GM19468 (cell line): Measurements from ENCODE around the gene ABHD12B.
A peak's percentile ranks its signal among the peaks of the same experiment; 100 is the strongest.

Experiments
- ATAC-seq: cut with Tn5 transposase; IDR thresholded peaks from one replicate; pipeline ENCODE4 v1.9.1; 2021; ENCODE audit warnings: mild to moderate bottlenecking, moderate library complexity, moderate number of reproducible peaks; ENCODE audit not compliant: unreplicated experiment; ENCODE audit errors: extremely low read depth

The ABHD12B gene, protein sequence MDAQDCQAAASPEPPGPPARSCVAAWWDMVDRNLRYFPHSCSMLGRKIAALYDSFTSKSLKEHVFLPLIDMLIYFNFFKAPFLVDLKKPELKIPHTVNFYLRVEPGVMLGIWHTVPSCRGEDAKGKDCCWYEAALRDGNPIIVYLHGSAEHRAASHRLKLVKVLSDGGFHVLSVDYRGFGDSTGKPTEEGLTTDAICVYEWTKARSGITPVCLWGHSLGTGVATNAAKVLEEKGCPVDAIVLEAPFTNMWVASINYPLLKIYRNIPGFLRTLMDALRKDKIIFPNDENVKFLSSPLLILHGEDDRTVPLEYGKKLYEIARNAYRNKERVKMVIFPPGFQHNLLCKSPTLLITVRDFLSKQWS

DNA sequence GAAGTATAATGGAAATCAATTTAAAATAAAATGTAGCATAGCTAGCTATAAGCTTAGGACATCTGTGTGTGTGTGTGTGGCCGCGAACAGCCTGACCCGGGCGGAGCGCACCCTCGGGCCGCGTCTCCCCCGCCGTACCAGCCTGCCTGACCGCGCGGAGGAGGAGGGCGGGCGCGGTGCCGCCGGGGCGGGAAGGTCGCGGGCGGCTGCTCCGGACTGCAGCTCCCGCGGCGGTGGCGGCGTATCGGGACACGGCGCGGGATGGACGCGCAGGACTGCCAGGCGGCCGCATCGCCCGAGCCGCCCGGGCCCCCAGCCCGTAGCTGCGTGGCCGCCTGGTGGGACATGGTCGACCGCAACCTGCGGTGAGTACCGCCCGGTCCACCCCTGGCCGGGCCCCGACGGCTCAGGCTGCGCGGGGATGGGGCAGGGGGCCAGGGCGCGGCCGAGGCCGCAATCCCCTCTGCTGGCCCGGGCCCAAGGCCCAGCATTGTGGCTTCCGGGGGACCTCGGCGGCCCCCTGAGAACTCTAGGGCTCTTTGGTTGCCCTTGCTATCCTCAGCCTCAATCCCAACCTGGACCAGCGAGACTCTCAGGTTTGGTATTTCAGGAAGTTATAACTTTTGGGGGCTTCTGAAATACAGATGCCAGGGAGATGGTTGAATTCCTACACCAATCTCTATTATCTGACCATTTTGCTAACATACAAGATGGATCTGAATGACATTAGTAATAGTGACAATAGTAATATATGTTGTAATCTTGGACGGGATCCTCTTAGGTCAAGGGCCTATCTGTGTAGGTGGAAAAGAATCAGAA, at the start of gene ABHD12B:
TSS of gene ABHD12B (plus strand) at position 140 of the 819 bp plus-strand sequence. CDS start at position 262, 122 bp downstream.
- ATAC-seq, result no peak

DNA sequence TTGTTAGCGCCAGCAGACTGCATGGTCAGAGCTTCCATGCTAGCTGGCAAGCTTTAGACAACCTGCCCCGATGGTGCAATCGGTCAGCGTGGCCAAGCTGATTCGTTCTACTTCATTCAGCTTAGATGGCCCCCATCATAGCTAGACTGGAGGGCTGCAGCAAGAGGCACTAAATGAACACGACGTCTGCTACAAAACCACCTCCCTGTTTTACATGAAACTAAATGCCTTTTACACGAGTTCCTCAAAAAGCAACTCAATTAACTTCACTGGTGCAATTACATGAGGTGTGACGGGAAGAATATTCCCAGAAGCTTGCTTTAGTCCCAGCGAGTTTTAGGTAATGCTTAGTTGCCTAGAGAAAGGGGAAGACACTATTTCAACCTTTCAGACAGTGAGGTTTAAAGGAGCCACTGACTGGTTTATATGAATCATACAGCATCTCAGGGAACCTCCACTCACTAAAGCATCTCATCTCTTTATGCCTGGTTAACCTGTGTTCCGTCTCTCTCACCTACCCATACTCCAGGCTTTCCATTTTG, 49.3 kb upstream of the ABHD12B start:
- peak; percentile 23 for ATAC-seq

DNA sequence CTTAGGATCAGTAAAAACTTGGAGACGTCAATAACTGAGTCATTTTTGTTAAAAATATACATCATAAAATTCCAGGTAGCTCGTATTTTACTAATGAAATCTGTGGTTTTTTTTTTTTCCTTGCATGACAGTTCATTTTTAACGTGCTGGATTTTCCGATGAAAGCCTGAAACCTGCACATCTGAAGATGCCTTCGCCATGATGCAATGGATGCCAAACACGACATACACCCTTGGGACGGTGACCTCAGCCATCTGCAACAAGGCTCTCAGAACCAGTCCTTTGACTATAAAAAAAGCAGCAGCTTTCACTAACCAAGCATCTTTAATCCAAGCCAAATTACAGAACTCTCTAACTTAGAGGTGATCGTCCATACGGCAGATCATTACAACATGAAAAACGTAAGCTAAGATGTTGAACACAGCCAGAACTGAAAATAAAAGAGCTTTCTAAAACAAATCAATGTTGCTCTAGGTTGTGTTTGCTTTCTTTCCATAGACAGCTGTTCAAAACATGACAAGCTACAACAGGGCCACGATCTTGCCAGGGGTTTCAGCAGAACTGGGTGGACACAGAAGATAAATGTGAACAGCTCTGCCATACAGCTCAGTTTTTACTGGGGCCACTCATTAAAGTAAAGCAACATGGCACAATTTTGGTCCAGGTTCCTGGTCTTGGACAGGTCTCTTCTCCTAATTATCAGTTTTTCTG, 48.6 kb upstream of the ABHD12B start:
- no peak for ATAC-seq

DNA sequence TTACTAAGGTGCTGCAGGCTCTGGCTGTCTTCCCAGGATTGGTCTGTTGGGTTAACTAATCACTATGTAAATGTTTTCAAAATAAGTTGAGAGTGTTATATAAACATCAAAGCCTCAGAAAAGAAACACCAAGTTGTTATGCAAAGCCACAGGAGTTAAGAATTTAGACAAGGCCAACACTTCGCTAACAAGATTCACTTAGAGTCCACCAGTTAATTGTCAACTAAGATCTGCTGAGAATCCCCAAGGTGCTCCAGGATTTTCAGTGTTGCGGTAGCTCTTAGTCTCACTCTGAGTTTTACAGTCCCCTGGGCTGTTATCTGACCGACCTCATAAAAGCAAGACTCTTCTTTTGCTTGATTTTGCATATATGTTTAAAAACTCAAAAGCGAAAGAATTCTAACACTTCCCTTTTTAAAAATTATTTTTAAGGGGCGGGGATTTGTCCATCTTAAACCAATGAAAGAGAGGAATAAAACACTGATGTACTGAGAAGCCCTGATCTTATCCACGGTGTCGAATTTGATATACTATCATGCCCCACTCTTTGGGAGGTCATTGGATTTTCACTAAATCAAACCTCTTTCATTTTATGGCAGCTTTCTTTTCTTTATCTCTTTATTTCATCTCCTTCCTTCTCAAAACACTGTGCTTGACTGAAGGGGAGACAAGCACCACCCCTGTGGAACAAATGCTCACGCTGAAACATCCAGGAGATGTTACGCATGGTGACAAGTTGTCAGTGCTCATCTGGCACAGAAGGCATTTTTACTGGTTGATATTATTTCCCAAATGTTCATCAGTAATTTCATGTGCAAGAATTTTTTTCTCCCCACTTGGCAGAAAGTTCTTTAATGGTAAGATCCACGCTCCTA, 47.9 kb upstream of the ABHD12B start:
- peak; percentile 49 for ATAC-seq

DNA sequence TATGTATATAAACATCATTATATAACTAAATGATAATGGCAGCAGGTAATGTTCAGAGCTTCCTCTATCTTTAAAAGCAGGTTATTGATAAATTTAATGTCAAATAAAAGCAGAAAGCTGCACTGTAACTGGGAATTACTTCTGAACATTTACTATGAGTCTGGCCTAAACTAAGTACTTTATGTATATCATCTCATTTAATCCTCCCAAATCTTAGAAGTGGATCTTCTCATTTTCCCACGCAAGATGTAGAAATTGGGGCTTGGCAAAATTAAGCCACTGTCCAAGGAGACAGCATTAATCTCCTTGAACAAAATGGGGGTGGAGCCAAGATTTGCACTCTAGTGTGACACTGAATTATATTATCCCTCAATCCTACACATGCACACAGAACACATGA, 46.5 kb upstream of the ABHD12B start:
- ATAC-seq, result no peak

DNA sequence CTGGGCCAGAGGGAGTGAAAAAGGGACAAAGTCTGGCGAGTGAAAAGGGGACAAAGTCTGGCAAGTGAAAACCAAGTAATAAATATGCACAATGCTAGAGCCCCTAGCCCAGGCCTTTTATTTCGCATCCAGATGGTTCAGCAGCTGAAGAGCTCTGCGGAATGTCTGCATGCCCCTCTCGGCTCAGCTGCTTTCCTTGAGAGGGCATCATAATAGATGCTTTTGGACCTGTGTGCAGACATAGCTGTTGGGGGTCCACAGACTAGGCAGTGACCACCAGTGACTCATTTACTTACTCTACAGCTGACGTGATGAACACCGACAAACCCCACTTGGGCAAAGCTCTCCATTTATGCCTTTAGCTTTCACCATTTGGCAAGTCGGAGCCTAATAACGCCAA, 45.2 kb upstream of the ABHD12B start:
- ATAC-seq, result no peak

DNA sequence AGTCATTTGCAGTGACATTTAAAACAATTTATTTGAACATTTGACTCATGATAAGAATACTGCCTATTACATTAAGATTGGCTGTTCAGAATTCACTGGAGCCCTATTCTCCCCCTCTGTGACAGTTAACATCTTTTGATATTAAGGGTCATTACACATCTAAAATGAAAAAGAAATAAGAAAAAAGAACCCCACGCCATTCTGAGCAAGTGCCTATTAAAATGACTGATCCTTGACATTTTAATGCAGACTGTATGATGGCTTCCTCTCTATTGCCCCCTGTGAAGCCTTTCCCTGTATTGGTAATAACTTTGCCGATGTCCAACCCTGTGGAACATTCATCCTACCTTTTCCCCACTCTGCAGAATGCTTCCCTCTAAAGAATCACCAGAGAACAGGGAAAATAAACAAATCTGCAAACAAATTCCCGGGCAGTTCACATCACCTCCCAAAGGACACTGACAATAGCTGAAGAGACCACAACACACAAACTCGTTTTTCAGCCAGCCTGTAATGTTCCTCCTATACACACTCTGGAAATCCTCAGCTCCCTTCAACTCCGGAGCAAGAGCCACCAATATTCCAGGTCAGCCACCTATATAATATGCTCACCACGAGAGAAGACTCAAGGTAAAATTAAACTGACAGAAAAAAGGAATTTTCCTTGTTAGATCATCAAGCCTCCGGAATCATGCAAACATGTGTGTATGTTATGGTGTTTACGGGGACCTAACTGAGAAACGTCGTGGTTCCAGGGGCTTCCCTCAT, 42.9 kb upstream of the ABHD12B start:
- ATAC-seq, result no peak

DNA sequence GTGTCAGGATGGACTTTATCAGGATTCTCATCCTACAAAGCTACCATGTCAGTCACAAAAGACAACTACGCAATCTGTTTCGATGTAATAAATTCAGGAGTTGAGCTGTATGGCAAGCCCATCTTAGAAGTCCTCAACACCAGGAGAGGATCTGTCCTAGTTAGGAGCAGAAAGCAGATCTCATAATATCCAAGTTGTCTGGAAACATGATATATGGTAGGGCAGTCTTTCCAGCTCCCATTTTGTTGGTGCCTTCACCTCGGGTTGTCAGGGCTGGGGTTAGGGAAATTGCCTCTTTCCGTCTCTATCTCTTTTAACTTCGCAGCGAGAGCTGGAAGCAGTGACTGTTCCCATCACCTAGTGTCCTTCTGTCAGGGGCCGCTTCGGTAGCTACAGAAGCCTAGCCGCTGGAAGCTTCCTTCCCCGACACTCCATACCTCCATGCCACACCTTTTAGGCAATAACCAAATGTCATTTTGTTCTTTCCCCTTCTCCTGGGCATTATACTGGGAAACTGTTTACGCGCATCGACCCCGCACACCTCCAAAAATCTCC, 42.3 kb upstream of the ABHD12B start:
- ATAC-seq, result no peak

DNA sequence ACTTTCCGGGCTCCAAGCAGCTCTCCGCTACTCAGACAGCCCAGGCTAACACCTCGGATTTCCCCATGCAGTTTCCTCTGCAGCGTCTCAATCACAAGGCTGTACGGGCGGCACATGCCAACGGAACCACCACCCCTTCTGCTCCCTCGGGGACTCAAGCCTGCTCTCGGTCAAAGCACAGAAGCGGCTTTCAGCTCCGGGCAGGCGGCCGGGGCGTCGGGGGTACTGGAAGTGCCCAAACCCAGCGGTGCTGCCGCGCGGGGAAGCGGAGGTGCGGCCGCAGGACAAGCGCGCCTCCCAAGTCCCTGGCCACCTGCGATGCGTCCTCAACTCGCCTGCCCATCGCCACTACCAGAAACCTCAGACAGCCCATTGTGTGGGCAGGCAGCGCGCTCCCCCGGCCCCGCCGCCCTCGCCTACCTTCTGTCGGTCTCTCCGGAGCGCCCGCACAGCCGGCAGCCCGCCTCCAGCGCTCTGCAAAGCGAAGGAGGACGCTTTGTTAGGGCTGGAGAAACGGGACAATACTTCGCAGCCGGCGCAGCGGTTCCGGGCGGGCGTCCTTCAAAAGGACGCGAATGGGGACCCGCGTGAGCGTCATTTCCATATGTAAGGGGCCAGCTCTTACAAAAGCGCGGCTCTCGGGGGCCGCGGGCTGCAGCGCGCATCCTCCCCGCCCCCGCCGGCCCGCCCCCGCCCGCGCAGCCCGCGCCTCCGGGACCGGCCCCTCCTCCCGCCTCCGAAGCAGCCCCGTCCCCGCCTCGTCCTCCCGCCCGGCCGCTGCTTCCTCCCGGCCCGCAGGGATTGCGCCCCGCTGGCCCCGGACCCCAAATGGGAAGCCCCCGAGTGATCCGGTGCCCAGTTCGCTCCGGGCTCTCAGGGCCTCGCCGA, 41.6 kb upstream of the ABHD12B start:
- peak; percentile 8 for ATAC-seq

DNA sequence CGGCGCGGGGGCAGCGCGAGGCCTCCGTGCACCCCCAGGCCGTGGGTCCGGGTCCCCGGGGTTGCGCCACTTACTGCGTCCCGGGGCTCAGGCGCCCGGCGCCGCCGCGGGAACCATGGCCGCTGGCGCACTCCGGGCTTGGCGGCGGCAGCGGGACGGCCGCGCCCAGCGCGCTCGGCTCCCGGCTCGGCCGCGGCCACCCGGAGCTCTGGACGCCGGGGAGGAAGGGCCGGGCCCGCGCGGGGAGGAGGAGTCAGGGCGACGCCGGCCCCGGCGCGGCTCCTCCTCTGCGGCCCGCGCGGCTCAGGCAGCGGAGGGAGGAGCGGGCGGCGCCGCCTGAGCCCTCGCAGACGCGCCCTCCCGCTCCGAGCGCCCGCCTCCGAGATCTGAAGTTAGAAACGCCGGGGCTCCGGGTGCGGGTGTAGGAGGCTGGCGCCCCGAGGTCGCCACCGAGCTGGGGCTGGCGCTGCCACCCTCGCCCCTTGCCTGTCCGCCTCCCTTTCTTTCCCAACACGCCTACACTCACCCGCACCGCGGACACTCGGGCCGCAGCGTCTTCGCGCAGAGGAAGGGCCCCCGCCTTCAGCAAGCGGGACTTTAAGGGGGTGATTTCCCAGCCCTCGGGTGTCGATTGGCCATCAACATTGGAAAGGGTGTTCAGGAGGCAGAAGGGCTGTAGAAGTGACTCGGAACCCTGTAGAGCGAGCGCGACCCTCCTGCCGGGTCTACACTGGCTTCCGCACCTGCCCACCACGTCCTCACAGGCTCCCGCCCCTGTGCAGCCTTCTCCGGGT, 40.7 kb upstream of the ABHD12B start, which contains the start of gene NIN:
TSS of gene NIN (minus strand) at position 231 of the 794 bp plus-strand sequence. CDS start 9,106 bp downstream, outside the sequence.
- peak; percentile 67 for ATAC-seq

DNA sequence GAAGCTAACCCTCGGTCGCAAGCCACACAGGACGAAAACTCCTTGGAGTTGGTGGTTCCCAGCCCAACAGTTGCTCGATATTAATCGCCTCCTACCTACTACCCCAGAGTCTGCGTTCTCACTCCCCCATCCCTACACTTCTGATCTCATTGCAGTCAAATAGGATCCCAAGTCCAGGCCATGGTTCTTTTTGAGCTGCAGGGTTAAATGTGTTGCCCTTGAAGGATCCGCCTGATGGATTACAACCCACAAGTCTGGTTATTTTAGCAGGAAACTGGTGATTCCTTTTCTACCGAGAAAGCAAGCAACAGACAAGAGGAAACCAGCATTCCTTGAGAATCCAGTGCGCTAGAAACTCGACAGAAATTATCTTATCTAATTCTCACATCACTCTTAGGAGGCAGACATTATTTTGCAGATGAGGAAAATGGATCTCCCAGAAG, 40.1 kb upstream of the ABHD12B start:
- no peak for ATAC-seq

DNA sequence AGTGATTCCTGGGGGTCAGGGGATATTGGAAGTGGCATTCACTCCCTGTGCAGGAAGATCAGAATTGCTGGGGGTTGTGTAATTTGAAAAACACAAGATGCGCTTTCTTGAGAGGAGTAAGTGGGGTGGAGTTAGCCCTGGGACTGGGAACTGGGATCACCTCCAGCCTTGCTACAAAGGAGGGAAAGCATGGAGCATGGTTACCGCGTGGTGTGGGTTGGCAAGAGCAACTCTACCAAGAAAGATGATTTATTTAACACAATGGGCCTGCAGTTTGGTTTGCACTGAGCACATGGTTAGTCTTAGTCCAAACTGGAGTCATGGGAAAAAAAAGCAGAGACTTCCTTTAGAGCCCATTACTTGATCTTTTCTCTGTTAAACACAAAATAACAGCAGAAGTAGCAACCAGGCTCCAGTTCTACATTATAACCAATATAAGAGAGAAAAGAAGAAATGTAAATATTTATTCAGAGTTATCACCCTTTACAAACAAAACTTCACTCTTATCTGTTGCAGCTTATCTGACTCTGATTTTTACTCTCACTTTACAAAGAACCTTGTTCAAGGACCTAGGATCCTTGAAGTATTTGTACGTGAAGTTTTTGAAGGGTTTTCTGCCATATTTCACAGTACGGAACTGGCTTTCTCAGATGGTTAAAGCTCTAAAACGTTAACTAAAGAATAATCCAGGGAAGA, 38.8 kb upstream of the ABHD12B start:
- no peak for ATAC-seq

DNA sequence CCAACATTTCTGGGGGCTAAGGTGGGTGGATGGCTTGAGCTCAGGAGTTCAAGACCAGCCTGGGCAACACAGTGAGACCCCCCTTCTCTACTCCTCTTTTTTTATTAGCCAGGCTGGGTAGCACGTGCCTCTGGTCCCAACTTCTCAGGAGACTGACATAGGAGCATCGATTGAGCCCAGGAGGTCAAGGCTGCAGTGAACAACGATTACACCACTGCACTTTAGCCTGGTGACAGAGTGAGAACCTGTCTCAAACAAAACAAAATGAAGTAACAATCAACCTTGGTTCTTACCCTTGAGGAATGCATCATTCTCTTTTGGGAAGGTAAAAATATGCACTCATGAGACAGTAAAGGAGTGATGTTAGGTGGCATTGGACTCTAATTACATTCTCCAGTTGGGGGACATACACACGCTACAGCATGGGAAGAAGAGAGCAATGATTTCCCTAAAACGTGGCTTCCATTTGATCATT, 37.0 kb upstream of the ABHD12B start:
- ATAC-seq, result no peak

DNA sequence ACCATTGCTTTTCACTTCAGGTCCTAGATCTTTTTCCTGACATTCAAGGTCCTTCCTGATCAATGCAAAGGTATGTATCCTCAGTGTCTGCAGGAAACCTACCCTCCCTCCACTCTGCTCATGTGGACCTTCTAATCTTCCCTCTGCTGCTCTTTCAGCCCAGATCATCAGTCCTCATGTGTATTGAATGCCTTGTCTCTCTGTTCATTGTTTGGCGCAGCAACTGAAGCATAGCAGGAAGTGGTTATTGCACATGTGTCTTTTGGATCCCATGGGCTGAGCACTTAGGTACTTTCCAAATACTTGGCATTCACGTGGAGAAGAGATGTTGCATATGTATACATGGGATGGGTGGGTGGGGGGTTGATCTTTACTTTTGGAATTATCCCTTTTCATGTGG, 36.6 kb upstream of the ABHD12B start:
- no peak for ATAC-seq

DNA sequence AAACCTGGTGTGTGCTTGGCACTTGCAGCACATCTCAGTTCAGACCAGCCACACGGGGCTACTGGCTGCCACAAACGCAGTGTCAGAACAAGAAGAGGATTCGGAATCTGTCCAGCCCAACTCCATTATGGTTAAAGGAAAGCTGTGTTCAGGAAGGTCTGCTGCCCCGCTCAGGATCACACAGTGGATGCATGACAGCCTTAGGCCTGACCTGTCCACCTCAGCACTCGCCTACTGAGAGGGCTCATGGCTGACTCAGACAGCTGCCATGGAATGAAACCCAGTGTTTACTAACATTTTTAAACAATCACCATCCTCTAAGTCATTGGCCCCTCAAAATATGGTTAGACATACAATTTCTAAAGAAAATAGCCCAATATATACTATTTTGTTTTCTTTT, 35.3 kb upstream of the ABHD12B start:
- no peak for ATAC-seq

DNA sequence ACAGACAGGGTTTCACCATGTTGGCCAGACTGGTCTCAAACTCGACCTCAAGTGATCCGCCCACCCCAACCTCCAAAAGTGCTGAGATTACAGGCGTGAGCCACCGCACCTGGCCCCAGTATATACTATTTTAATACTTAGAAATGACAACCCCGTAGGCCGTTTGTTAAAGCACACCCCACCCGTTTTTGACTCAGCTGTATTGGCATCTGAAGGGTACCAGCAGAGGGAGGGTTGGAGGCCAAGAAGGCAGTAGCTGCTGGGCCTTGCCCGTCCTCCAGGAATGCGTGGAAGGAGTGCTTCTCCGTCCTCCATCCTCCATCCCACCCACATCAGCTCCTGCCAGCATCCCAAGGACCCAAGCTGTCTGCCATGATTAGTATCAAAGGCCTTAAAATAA, 34.6 kb upstream of the ABHD12B start:
- no peak for ATAC-seq
